ENCODE results near the gene DDIAS.

Gene DDIAS

DNA sequence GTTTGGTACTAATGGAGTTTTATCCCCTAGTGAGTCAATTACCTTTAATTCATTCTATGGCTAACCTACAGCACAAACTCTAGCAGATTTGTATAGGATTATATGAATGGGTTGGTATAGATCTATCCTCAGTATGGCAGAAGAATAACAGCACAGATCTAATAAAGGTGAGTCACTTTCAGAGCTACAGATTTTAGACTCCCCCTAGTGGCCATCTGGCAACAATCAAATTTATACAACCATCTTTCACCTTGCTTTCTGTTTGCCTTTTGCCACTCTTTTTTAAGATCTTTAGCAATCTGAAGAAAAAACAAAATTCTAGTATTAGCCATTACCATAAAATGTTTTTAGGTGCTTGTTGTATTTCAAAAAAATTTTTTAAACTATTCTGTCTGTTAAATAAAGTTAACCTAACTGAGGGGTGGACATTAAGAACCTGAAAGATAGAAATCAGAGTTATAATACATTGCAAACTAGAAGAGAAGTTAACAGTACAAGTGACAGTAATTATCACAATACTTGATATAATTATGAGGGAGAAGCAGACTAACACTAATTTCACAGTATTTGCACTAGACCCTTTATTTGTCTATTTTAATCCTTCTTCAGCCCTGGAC lies 25.8 kb downstream of the DDIAS start:
- H3K27me3 ChIP-seq (ENCODE audit: insufficient read depth, low read depth), result no peaks in the 10 kb centered on the region
- H3K4me2 ChIP-seq, result peak overlapping the region; percentile 2; the same call in 1 of the 2 replicates
- H3K4me1 ChIP-seq (ENCODE audit: low read depth, poor library complexity, severe bottlenecking), result peaks cover 19% of the 10 kb centered on the region
- H3K9ac ChIP-seq, result no peak overlapping the region
- no peaks in the 10 kb centered on the region for H4K20me1 ChIP-seq (ENCODE audit: insufficient read depth)
- H3K4me3 ChIP-seq (IDR thresholded peaks at IDR 0.05; ENCODE audit: insufficient read depth, low read depth, low read length), result no peak overlapping the region
- TF ChIP-seq, protein P1, sequence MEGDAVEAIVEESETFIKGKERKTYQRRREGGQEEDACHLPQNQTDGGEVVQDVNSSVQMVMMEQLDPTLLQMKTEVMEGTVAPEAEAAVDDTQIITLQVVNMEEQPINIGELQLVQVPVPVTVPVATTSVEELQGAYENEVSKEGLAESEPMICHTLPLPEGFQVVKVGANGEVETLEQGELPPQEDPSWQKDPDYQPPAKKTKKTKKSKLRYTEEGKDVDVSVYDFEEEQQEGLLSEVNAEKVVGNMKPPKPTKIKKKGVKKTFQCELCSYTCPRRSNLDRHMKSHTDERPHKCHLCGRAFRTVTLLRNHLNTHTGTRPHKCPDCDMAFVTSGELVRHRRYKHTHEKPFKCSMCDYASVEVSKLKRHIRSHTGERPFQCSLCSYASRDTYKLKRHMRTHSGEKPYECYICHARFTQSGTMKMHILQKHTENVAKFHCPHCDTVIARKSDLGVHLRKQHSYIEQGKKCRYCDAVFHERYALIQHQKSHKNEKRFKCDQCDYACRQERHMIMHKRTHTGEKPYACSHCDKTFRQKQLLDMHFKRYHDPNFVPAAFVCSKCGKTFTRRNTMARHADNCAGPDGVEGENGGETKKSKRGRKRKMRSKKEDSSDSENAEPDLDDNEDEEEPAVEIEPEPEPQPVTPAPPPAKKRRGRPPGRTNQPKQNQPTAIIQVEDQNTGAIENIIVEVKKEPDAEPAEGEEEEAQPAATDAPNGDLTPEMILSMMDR (conservative IDR thresholded peaks at IDR 0.05; ENCODE audit: low read depth, low read length), result peak; percentile 98
- no peaks in the 10 kb centered on the region for H3K79me2 ChIP-seq (ENCODE audit: insufficient read depth, low read depth)
- no peaks in the 10 kb centered on the region; the same call in 1 of the 2 replicates for H3K36me3 ChIP-seq (ENCODE audit: insufficient read depth)
- H2AFZ ChIP-seq (ENCODE audit: low read depth), result no peak overlapping the region
- no peak overlapping the region for H3K27ac ChIP-seq

DNA sequence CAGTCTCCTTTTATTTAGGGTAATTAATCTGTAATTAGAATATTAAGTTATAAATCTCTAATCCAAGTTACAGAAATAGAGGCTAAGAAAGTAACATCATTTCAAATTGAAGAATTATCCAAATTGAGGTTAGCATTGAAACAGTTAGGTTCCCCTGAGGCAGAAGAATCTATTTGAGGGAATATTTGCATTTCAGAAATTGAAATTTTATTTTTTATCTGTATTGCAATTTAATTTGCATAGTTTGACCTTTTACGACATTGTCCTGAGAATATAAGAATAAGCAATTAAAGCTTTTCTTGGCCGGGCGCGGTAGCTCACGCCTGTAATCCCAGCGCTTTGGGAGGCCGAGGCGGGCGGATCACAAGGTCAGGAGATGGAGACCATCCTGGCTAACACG lies 27.6 kb downstream of the DDIAS start:
- Histone ChIP-seq H3K79me2 (ENCODE audit: insufficient read depth, low read depth) (no peaks in the 10 kb centered on the region), H2AFZ (ENCODE audit: low read depth) (no peak overlapping the region), H3K27ac (no peak overlapping the region), H3K9ac (no peak overlapping the region), H3K4me3 (IDR thresholded peaks at IDR 0.05; ENCODE audit: insufficient read depth, low read depth, low read length) (no peak overlapping the region), H3K36me3 (ENCODE audit: insufficient read depth) (no peaks in the 10 kb centered on the region; the same call in 1 of the 2 replicates), H4K20me1 (ENCODE audit: insufficient read depth) (no peaks in the 10 kb centered on the region), H3K4me2 (no peak overlapping the region), H3K27me3 (ENCODE audit: insufficient read depth, low read depth) (no peaks in the 10 kb centered on the region), H3K4me1 (ENCODE audit: low read depth, poor library complexity, severe bottlenecking) (peaks cover 17% of the 10 kb centered on the region)
- TF ChIP-seq, protein P1 (conservative IDR thresholded peaks at IDR 0.05; ENCODE audit: low read depth, low read length), result no peak

DNA sequence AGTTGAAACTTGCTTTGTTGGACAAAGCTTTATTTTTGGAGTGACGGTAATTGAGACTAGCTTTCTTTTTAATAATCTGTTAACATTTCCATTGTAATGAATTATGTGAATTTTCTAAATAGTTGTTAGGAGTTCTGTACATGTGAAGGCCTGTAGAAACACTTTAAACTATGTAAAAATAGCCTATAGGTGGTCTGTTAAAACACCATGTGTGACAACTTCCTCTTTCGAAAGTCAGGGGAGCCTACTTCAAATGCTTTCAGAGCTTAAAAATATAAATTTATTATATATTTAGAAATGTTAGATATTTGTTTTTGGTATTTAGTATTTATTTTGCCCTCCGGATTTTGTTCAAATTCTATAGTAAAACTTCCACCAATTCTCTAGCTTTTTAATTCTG lies 28.7 kb downstream of the DDIAS start:
- Histone ChIP-seq H2AFZ (ENCODE audit: low read depth) (no peak overlapping the region), H3K4me3 (IDR thresholded peaks at IDR 0.05; ENCODE audit: insufficient read depth, low read depth, low read length) (no peak overlapping the region), H3K4me2 (no peak overlapping the region), H3K9ac (no peak overlapping the region), H3K79me2 (ENCODE audit: insufficient read depth, low read depth) (no peaks in the 10 kb centered on the region), H3K27ac (no peak overlapping the region), H4K20me1 (ENCODE audit: insufficient read depth) (no peaks in the 10 kb centered on the region), H3K27me3 (ENCODE audit: insufficient read depth, low read depth) (no peaks in the 10 kb centered on the region), H3K36me3 (ENCODE audit: insufficient read depth) (no peaks in the 10 kb centered on the region; the same call in 1 of the 2 replicates), H3K4me1 (ENCODE audit: low read depth, poor library complexity, severe bottlenecking) (peaks cover 12% of the 10 kb centered on the region)
- TF ChIP-seq, protein P1 (conservative IDR thresholded peaks at IDR 0.05; ENCODE audit: low read depth, low read length), result no peak

DNA sequence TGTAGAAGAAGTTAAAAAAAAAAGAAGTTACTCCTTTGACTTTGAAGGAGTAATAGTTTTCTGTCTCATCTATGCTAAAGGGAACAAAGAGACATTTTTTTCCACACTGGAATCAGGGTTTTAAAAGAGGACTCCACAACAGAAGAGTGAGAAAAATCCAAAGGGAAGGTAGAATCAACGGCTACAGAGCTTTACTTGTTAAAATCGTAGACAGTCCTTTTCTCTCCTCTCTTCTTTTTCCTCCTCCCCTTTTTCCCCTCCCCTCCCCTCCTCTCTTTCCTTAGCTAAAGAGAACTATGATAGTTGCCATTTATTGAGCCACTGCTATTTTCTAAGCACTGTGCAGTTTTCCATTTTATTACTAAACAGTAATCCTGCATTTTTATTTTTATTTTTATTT lies 29.2 kb downstream of the DDIAS start:
- Histone ChIP-seq H3K36me3 (ENCODE audit: insufficient read depth) (no peaks in the 10 kb centered on the region; the same call in 1 of the 2 replicates), H3K4me2 (no peak overlapping the region), H3K4me1 (ENCODE audit: low read depth, poor library complexity, severe bottlenecking) (peaks cover 11% of the 10 kb centered on the region), H3K9ac (no peak overlapping the region), H3K4me3 (IDR thresholded peaks at IDR 0.05; ENCODE audit: insufficient read depth, low read depth, low read length) (no peak overlapping the region), H3K27ac (no peak overlapping the region), H2AFZ (ENCODE audit: low read depth) (no peak overlapping the region), H3K79me2 (ENCODE audit: insufficient read depth, low read depth) (no peaks in the 10 kb centered on the region), H3K27me3 (ENCODE audit: insufficient read depth, low read depth) (no peaks in the 10 kb centered on the region), H4K20me1 (ENCODE audit: insufficient read depth) (no peaks in the 10 kb centered on the region)
- TF ChIP-seq, protein P1 (conservative IDR thresholded peaks at IDR 0.05; ENCODE audit: low read depth, low read length), result no peak
